Measurements from ENCODE around the gene KANSL3. TPM values are rescaled to one million over a fixed set of nuclear protein-coding genes. Genes with fewer than 3 reads are reported as not detected.
"Not testable (repeated sequence)": the region's sequence is repeated elsewhere in the genome, so short reads cannot be mapped to it uniquely, and the experiment has no call there.

Gene KANSL3
- total RNA-seq, 2 experiments from 2014 or later: 54.4 to 61.8 TPM

DNA sequence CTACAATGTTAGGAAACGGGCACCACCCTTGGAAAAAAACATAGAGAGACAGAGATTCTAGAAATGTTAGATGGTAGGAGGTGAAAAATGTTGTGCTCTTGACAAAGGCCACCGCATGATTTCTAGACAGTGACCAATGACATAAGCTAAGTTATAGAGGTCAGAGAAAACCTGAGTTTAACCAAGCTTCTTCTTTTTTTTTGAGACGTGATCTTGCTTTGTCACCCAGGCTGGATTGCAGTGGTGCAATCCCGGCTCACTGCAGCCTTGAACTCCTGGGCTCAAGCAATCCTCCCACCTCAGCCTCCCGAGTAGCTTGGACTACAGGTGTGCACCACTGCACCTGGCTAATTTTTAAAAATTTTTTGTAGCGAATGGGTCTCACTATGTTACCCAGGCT lies 17.4 kb upstream of the KANSL3 start:
- peak in 2 of 14 experiments; percentile 9 to 32 for DNase-seq
- Histone ChIP-seq H3K9me3 (ENCODE audit: control insufficient read depth in 1 of 2, insufficient read depth in 1 of 2, low read length in 2 of 2) (no peaks in the 10 kb centered on the region), H3K36me3 (ENCODE audit: insufficient read depth, low read length) (no peaks in the 10 kb centered on the region), H3K27ac (ENCODE audit: low read depth in 1 of 2, low read length in 2 of 2) (no peak overlapping the region), H3K4me3 (ENCODE audit: low read length) (no peak overlapping the region), H3K27me3 (ENCODE audit: control insufficient read depth in 1 of 2, insufficient read depth in 2 of 2, low read length in 2 of 2) (no peaks in the 10 kb centered on the region), H3K4me1 (ENCODE audit: insufficient read depth, low read length) (peaks cover 2% of the 10 kb centered on the region)
- no peaks in the 10 kb centered on the region for H3K9me3 Mint-ChIP-seq
- POLR2A ChIA-PET: interaction anchor here (0.6 kb wide), 1 partner anchor 148 kb away, joined by 4 read pairs; no protein-coding TSS in a partner anchor
- no peak for ATAC-seq (ENCODE audit: poor library complexity)
- no peak for TF ChIP-seq CTCF (IDR thresholded peaks at IDR 0.05)
- CTCF ChIA-PET: no interaction called here
- no peaks in the 10 kb centered on the region for H3K36me3 Mint-ChIP-seq (ENCODE audit: low read depth)
- no peak overlapping the region for H3K27ac Mint-ChIP-seq
- intact Hi-C loops (cut with DNase I, micrococcal nuclease): loop anchor here in 1 of 2 experiments (5.0 kb wide), 1 partner anchor 47 kb away; no protein-coding TSS in a partner anchor
- no peaks in the 10 kb centered on the region for H3K4me1 Mint-ChIP-seq (ENCODE audit: low read depth)
- H3K27me3 Mint-ChIP-seq: peaks cover 5% of the 10 kb centered on the region
- H3K4me3 Mint-ChIP-seq: no peak overlapping the region

DNA sequence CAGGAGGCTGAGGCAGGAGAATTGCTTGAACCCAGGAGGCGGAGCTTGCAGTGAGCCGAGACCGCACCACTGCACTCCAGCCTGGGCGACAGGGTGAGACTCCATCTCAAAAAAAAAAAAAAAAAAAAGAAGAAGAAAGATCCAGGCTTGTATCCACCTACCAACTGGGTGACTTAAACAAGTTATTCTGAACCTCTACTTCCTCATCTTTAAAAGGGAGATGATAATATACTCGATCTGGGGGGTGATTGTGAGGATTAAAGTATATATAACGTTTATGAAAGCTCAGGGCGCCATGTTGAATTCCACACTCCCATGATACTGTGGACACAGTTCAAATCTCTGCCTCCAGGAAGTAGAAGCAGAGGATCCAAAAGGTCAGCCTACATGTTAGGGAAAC lies 16.7 kb upstream of the KANSL3 start:
- H3K9me3 ChIP-seq (ENCODE audit: control insufficient read depth in 1 of 2, insufficient read depth in 1 of 2, low read length in 2 of 2); H3K27me3 ChIP-seq (ENCODE audit: control insufficient read depth in 1 of 2, insufficient read depth in 2 of 2, low read length in 2 of 2); H3K9me3 Mint-ChIP-seq; POLR2A ChIA-PET; H3K4me3 ChIP-seq (ENCODE audit: low read length); H3K27ac ChIP-seq (ENCODE audit: low read depth in 1 of 2, low read length in 2 of 2); ATAC-seq (ENCODE audit: poor library complexity); H3K4me3 Mint-ChIP-seq; H3K4me1 ChIP-seq (ENCODE audit: insufficient read depth, low read length); H3K4me1 Mint-ChIP-seq (ENCODE audit: low read depth); DNase-seq; H3K36me3 Mint-ChIP-seq (ENCODE audit: low read depth); H3K36me3 ChIP-seq (ENCODE audit: insufficient read depth, low read length); H3K27ac Mint-ChIP-seq; H3K27me3 Mint-ChIP-seq: not testable (repeated sequence)
- intact Hi-C loops (cut with DNase I, micrococcal nuclease): loop anchor here in 1 of 2 experiments (5.0 kb wide), 1 partner anchor 48 kb away; no protein-coding TSS in a partner anchor
- CTCF ChIA-PET: interaction anchor here (0.6 kb wide), 1 partner anchor 1330 kb away, joined by 3 read pairs; no protein-coding TSS in a partner anchor

- POLR2A ChIA-PET: no interaction called here
- H3K36me3 ChIP-seq (ENCODE audit: insufficient read depth, low read length): no peaks in the 10 kb centered on the region
- no peak overlapping the region for H3K27ac Mint-ChIP-seq
Measured at GRCh38 chr2:96651793-96652192, 13.7 kb upstream of the KANSL3 start.

More at GRCh38 chr2:96651793-96652192, 13.7 kb upstream of the KANSL3 start:
- no peaks in the 10 kb centered on the region for H3K27me3 ChIP-seq (ENCODE audit: control insufficient read depth in 1 of 2, insufficient read depth in 2 of 2, low read length in 2 of 2)
- no peak overlapping the region for H3K4me3 ChIP-seq (ENCODE audit: low read length)
- no peak overlapping the region for H3K4me3 Mint-ChIP-seq
- TF ChIP-seq CTCF (IDR thresholded peaks at IDR 0.05): no peak
- no peaks in the 10 kb centered on the region for H3K9me3 ChIP-seq (ENCODE audit: control insufficient read depth in 1 of 2, insufficient read depth in 1 of 2, low read length in 2 of 2)
- no peak for ATAC-seq (ENCODE audit: poor library complexity)
- no peaks in the 10 kb centered on the region for H3K4me1 Mint-ChIP-seq (ENCODE audit: low read depth)
- H3K9me3 Mint-ChIP-seq: no peaks in the 10 kb centered on the region
- CTCF ChIA-PET: no interaction called here
- H3K27ac ChIP-seq (ENCODE audit: low read depth in 1 of 2, low read length in 2 of 2): no peak overlapping the region
- peaks cover 2% of the 10 kb centered on the region for H3K4me1 ChIP-seq (ENCODE audit: insufficient read depth, low read length)
- intact Hi-C loops (cut with DNase I, micrococcal nuclease): no loop called here
- H3K27me3 Mint-ChIP-seq: peaks cover 5% of the 10 kb centered on the region
- no peaks in the 10 kb centered on the region for H3K36me3 Mint-ChIP-seq (ENCODE audit: low read depth)
- DNase-seq: no peak
